HepG2 (cell line): ENCODE results near the gene CRADD. TPM values are rescaled to one million over a fixed set of nuclear protein-coding genes. Genes with fewer than 3 reads are reported as not detected.

Source experiments
- ATAC-seq: fragments of 200-7000 bp; cut with Tn5 transposase; 3 replicates; pipeline ENCODE4 v1.9.1; 2020; ENCODE audit warnings: mild to moderate bottlenecking, moderate library complexity
- BruUV-seq: library from RNA; stranded (reverse); fragments of 400-500 nt; replicated peaks from 2 replicates; lab custom pipeline; 2021; lab: Mats Ljungman, UMichigan
- CTCF ChIA-PET: fragments of 300-600 bp; formaldehyde crosslinking; extraction: SDS; loops from one replicate; lab custom pipeline; 2021; ENCODE audit warnings: low total read pairs, inconsistent platforms, low intra/inter-chr PET ratio; lab: Yijun Ruan, JAX
- POLR2A ChIA-PET: fragments of 350-600 bp; sonication (Branson Sonifier 250); formaldehyde crosslinking; loops from one replicate; lab custom pipeline; 2020; ENCODE audit warnings: antibody characterized with exemption, inconsistent platforms; lab: Yijun Ruan, JAX
- DNase-seq: peaks from one replicate; pipeline ENCODE4 v3.0.0-alpha.2; 2015; ENCODE audit warnings: low spot score
- FAIRE-seq: peaks from 3 replicates; lab custom pipeline; 2011; peaks lifted over from hg19 to GRCh38; lab: Jason Lieb, UNC
- H2AFZ ChIP-seq: one replicate; pipeline ENCODE4 v1.6.1; 2011; ENCODE audit warnings: low read length, inconsistent platforms
- H3K27ac ChIP-seq: fragments of 300-600 bp; 3 replicates; pipeline ENCODE4 v1.8.0; 2011; ENCODE audit warnings: mixed run types, mild to moderate bottlenecking, mixed read lengths, low read length, inconsistent platforms; ENCODE audit not compliant: insufficient read depth; ENCODE audit errors: extremely low read length
- H3K27me3 ChIP-seq, 2 experiments: fragments of 200-600 bp in 1 of 2; 2 replicates in 1 of 2; 3 replicates in 1 of 2; pipeline versions ENCODE4 v1.6.0 to v1.8.0; 2011; ENCODE audit warnings: low read length in 2 of 2, mild to moderate bottlenecking in 2 of 2, moderate library complexity in 2 of 2, inconsistent platforms in 1 of 2; ENCODE audit not compliant: insufficient read depth in 2 of 2, control insufficient read depth in 1 of 2
- H3K36me3 ChIP-seq, 2 experiments: fragments of 200-600 bp in 1 of 2; replicated peaks in 1 of 2; 2 replicates in 1 of 2; 3 replicates in 1 of 2; pipeline versions ENCODE4 v1.5.1 to v1.8.0; 2011; ENCODE audit warnings: low read length in 2 of 2, inconsistent platforms in 1 of 2; ENCODE audit not compliant: insufficient read depth in 2 of 2, control insufficient read depth in 1 of 2
- H3K4me1 ChIP-seq: 2 replicates; pipeline ENCODE4 v1.5.1; 2012; ENCODE audit warnings: low read length, inconsistent platforms; ENCODE audit not compliant: insufficient read depth
- H3K4me2 ChIP-seq: 2 replicates; pipeline ENCODE4 v1.6.0; 2011; ENCODE audit warnings: low read depth, low read length, inconsistent platforms
- H3K4me3 ChIP-seq, 3 experiments: fragments of 200-600 bp in 1 of 3; sonication (generic), shearing (Covaris generic) in 1 of 3; replicated peaks in 1 of 3; 2 replicates each; pipeline ENCODE4 v1.5.1; 2011 to 2016; ENCODE audit warnings: low read length in 3 of 3, inconsistent platforms in 2 of 3, low read depth in 2 of 3, mild to moderate bottlenecking in 2 of 3, control low read depth in 1 of 3, mixed read lengths in 1 of 3; ENCODE audit not compliant: insufficient read depth in 1 of 3
- H3K79me2 ChIP-seq: one replicate; pipeline ENCODE4 v1.6.1; 2011; ENCODE audit warnings: low read length, inconsistent platforms; ENCODE audit not compliant: insufficient read depth
- H3K9ac ChIP-seq: 2 replicates; pipeline ENCODE4 v1.6.0; 2011; ENCODE audit warnings: mild to moderate bottlenecking, low read depth, low read length, inconsistent platforms; ENCODE audit not compliant: insufficient read depth
- H3K9me3 ChIP-seq: 2 replicates; pipeline ENCODE4 v1.5.1; 2012; ENCODE audit warnings: mild to moderate bottlenecking, low read length
- H4K20me1 ChIP-seq: 2 replicates; pipeline ENCODE4 v1.6.0; 2011; ENCODE audit warnings: inconsistent platforms, mild to moderate bottlenecking, low read length, moderate library complexity; ENCODE audit not compliant: insufficient read depth
- HMG20B ChIP-seq: conservative IDR thresholded peaks from 2 replicates; pipeline ENCODE4 v1.6.1; 2016; ENCODE audit warnings: missing genetic modification reagents, missing compliant biosample characterization
- JUN ChIP-seq: sonication (generic); formaldehyde crosslinking; IDR thresholded peaks from 2 replicates; pipeline ENCODE4 v1.4.0; 2020; ENCODE audit warnings: mild to moderate bottlenecking, missing genetic modification reagents
- JUNB ChIP-seq: sonication (generic); formaldehyde crosslinking; IDR thresholded peaks from 2 replicates; pipeline ENCODE4 v1.8.0; 2022; ENCODE audit warnings: missing genetic modification reagents, mild to moderate bottlenecking, borderline replicate concordance
- NFAT5 ChIP-seq: sonication (generic); formaldehyde crosslinking; IDR thresholded peaks from 2 replicates; pipeline ENCODE4 v1.4.0; 2020; ENCODE audit warnings: missing genetic modification reagents
- SP140L ChIP-seq: sonication (generic); formaldehyde crosslinking; IDR thresholded peaks from 2 replicates; pipeline ENCODE4 v1.4.0; 2020; ENCODE audit warnings: missing genetic modification reagents, borderline replicate concordance
- ZMYM4 ChIP-seq: sonication (generic); formaldehyde crosslinking; IDR thresholded peaks from 2 replicates; pipeline ENCODE4 v1.8.1; 2023; ENCODE audit warnings: mild to moderate bottlenecking, missing genetic modification reagents
- ZNF350 ChIP-seq: sonication (generic); formaldehyde crosslinking; IDR thresholded peaks from 2 replicates; pipeline ENCODE4 v1.4.0; 2020; ENCODE audit warnings: mild to moderate bottlenecking, low read depth, missing genetic modification reagents, borderline replicate concordance
- ZSCAN9 ChIP-seq: IDR thresholded peaks from 2 replicates; pipeline ENCODE4 v1.6.1; 2016; ENCODE audit warnings: borderline replicate concordance
- WGBS: methylation state at CpG from one replicate; pipeline ENCODE4 v1.1.6; 2017; ENCODE audit warnings: low lambda C conversion rate; 5-methylcytosine and 5-hydroxymethylcytosine counted together
- in situ Hi-C: cut with HindIII; loops from 2 replicates; pipeline ENCODE4 v1.10.0; 2017; ENCODE audit warnings: low pct_unique_long_range_greater_than_20kb; ENCODE audit not compliant: extremely low pct_ligation_motif_present
- intact Hi-C: fragments of 100-400 bp; cut with micrococcal nuclease; formaldehyde crosslinking; loops from one replicate; pipeline ENCODE4 v1.10.0; 2022; ENCODE audit not compliant: unreplicated experiment
- polyA plus RNA-seq, 8 experiments: library from polyadenylated mRNA; depleted of rRNA in 3 of 8; stranded (reverse) in 7 of 8; unstranded in 1 of 8; fragments of >200 nt; fragmentation: Illumina TruSeq in 4 of 8; extraction: Trizol in 4 of 8; gene quantifications; 2 replicates each; pipeline versions ENCODE4 v1.2.1 to v1.2.3, GENCODE V29; 2011 to 2016; ENCODE audit warnings: low read depth in 4 of 8, missing spikeins in 1 of 8, mixed read lengths in 1 of 8; ENCODE audit not compliant: insufficient read depth in 1 of 8
- total RNA-seq, 5 experiments: library from RNA; depleted of rRNA; stranded (reverse); fragments of >200 nt; fragmentation: Illumina TruSeq; extraction: Trizol; gene quantifications; 2 replicates each; pipeline ENCODE4 v1.2.3, GENCODE V29; 2016; ENCODE audit warnings: low read depth in 1 of 5
- TF ChIP-seq, protein P1 (sequence below): sonication (generic); formaldehyde crosslinking; IDR thresholded peaks from 2 replicates; pipeline ENCODE4 v1.8.0; 2022; ENCODE audit warnings: missing genetic modification reagents, mild to moderate bottlenecking, inconsistent platforms, borderline replicate concordance

Gene CRADD
- total and polyA plus RNA-seq, 2 of the 13 experiments (the other 11 are each of a cell fraction or from before 2014, with no cell fraction given), result 12.4 to 18.8 TPM

- no peak for TF ChIP-seq NFAT5
- no peak for TF ChIP-seq ZSCAN9 (CRISPR knock-in tag)
- no peak for TF ChIP-seq ZNF350 (CRISPR knock-in tag)
Observed at GRCh38 chr12:93877446-93877845, 200.3 kb downstream of the CRADD start (continued).

- FAIRE-seq, result no peak
- Histone ChIP-seq H3K27me3 (no peaks in the 10 kb centered on the region), H3K79me2 (no peaks in the 10 kb centered on the region), H3K4me2 (no peak overlapping the region), H4K20me1 (no peaks in the 10 kb centered on the region)
- in situ Hi-C loops, result no loop called here
- no TSS peak for BruUV-seq
- CTCF ChIA-PET, result no interaction called here
- no peak for TF ChIP-seq ZMYM4 (CRISPR knock-in tag)
- TF ChIP-seq, protein P1, sequence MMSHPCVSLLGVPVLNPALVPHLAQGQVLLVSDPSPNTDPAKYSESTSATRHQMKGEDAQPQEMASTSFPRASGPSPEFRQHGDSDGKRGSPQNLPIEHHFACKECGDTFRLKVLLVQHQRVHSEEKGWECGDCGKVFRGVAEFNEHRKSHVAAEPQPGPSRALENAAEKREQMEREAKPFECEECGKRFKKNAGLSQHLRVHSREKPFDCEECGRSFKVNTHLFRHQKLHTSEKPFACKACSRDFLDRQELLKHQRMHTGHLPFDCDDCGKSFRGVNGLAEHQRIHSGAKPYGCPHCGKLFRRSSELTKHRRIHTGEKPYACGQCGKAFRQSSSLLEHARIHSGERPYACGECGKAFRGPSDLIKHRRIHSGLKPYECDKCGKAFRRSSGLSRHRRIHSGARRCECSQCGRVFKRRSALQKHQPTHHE (CRISPR knock-in tag), result no peak
- TF ChIP-seq JUN, result no peak
- TF ChIP-seq SP140L (CRISPR knock-in tag), result no peak
- no peak for TF ChIP-seq JUNB (CRISPR knock-in tag)
- no peak for TF ChIP-seq HMG20B (CRISPR knock-in tag)
- TF ChIP-seq, all 625 proteins: peak for 0
- DNase-seq (no peak), ATAC-seq (no peak)
- POLR2A ChIA-PET, result no interaction called here
- Histone ChIP-seq H3K4me1 (no peaks in the 10 kb centered on the region), H3K27ac (no peak overlapping the region), H3K9ac (no peak overlapping the region), H3K9me3 (0 out of 2 replicates have a peak, but pooled peaks cover 9% of the 10 kb centered on the region), H2AFZ (no peak overlapping the region), H3K36me3 (no peaks in the 10 kb centered on the region), H3K4me3 (no peak overlapping the region)
- WGBS, result 51% methylated on average over 6 of the region's 6 CpGs
- intact Hi-C loops, result no loop called here
Observed at GRCh38 chr12:93879476-93880421, 202.6 kb downstream of the CRADD start.
